OCI-LY1 (cell line): ENCODE measurements around the gene ANKRD40CL.
A peak's percentile ranks its signal among the peaks of the same experiment; 100 is the strongest.

Source experiments
- H2AFZ ChIP-seq: fragments of 200-600 bp; sonication (generic), shearing (Covaris generic); 2 replicates; pipeline ENCODE4 v1.6.0; 2014; ENCODE audit warnings: antibody characterized with exemption, mild to moderate bottlenecking, low read length
- H3F3A ChIP-seq: fragments of 200-600 bp; sonication (generic), shearing (Covaris generic); 2 replicates; pipeline ENCODE4 v1.6.0; 2014; ENCODE audit warnings: mild to moderate bottlenecking, antibody characterized with exemption, low read length, moderate library complexity; ENCODE audit not compliant: insufficient read depth
- H3K27ac ChIP-seq: fragments of 200-600 bp; sonication (generic); 2 replicates; pipeline ENCODE4 v1.5.1; 2014; ENCODE audit warnings: low read length, mixed run types, mild to moderate bottlenecking, low read depth; ENCODE audit not compliant: poor library complexity, severe bottlenecking
- H3K27me3 ChIP-seq: fragments of 200-600 bp; sonication (generic); 2 replicates; pipeline ENCODE4 v1.6.0; 2014; ENCODE audit warnings: antibody characterized with exemption, mild to moderate bottlenecking, low read length, moderate library complexity; ENCODE audit not compliant: insufficient read depth
- H3K36me3 ChIP-seq: fragments of 200-600 bp; sonication (generic); 2 replicates; pipeline ENCODE4 v1.6.1; 2014; ENCODE audit warnings: mild to moderate bottlenecking, antibody characterized with exemption, low read length, moderate library complexity, mixed read lengths; ENCODE audit not compliant: insufficient read depth
- H3K4me1 ChIP-seq: fragments of 200-600 bp; sonication (generic); 2 replicates; pipeline ENCODE4 v1.5.1; 2014; ENCODE audit warnings: mild to moderate bottlenecking, low read length, moderate library complexity; ENCODE audit not compliant: insufficient read depth, severe bottlenecking
- H3K4me2 ChIP-seq: fragments of 200-600 bp; sonication (generic), shearing (Covaris generic); 2 replicates; pipeline ENCODE4 v1.6.1; 2014; ENCODE audit warnings: low read length
- H3K4me3 ChIP-seq: fragments of 200-600 bp; sonication (generic); 2 replicates; pipeline ENCODE4 v1.5.1; 2014; ENCODE audit warnings: low read length, low read depth, mild to moderate bottlenecking, mixed read lengths; ENCODE audit not compliant: poor library complexity, severe bottlenecking
- H3K79me2 ChIP-seq: fragments of 200-600 bp; shearing (Covaris generic); 2 replicates; pipeline ENCODE4 v1.6.1; 2016; ENCODE audit warnings: mixed run types, low read length, mixed read lengths; ENCODE audit not compliant: insufficient read depth
- H3K9ac ChIP-seq: fragments of 200-600 bp; sonication (generic), shearing (Covaris generic); 2 replicates; pipeline ENCODE4 v1.6.1; 2014; ENCODE audit warnings: mild to moderate bottlenecking, low read length, mixed read lengths
- H3K9me2 ChIP-seq: fragments of 200-600 bp; sonication (generic), shearing (Covaris generic); 2 replicates; pipeline ENCODE4 v1.6.1; 2014; ENCODE audit warnings: low read depth, mild to moderate bottlenecking, low read length, mixed read lengths
- H3K9me3 ChIP-seq: fragments of 200-600 bp; shearing (Covaris generic); 2 replicates; pipeline ENCODE4 v1.6.1; 2014; ENCODE audit warnings: low read length, mixed read lengths
- H4K20me1 ChIP-seq: fragments of 200-600 bp; sonication (generic), shearing (Covaris generic); 2 replicates; pipeline ENCODE4 v1.6.0; 2016; ENCODE audit warnings: mild to moderate bottlenecking, low read length; ENCODE audit not compliant: insufficient read depth
- CTCF ChIP-seq: fragments of 200-600 bp; sonication (generic), shearing (Covaris generic); IDR thresholded peaks from 2 replicates; pipeline ENCODE4 v1.5.1; 2017; ENCODE audit warnings: mild to moderate bottlenecking, antibody characterized with exemption, low read length, moderate library complexity, mixed read lengths
- EZH2 ChIP-seq: fragments of 200-600 bp; sonication (generic), shearing (Covaris generic); IDR thresholded peaks from 2 replicates; pipeline ENCODE4 v1.8.0; 2017; ENCODE audit warnings: borderline replicate concordance, mixed run types, mild to moderate bottlenecking, antibody characterized with exemption, low read length, moderate library complexity, mixed read lengths

Gene ANKRD40CL

GRCh38 chr17:50719144-50719923 lies 48.0 kb downstream of the ANKRD40CL start, which contains the start of gene LUC7L3:
Gene LUC7L3, plus strand, starts transcription at chr17:50719603. Its CDS starts 130 bp downstream, at chr17:50719733.
- no peaks in the 10 kb centered on the region for H3K9me3 ChIP-seq
- peaks cover 49% of the 10 kb centered on the region for H3K79me2 ChIP-seq
- no peak for TF ChIP-seq CTCF
- TF ChIP-seq EZH2, result no peak
- H3K4me2 ChIP-seq, result peak within 1 kb of the TSS; percentile 87
- H3K4me1 ChIP-seq, result peaks cover 35% of the 10 kb centered on the region
- no peaks in the 10 kb centered on the region for H3F3A ChIP-seq
- peaks cover 23% of the 10 kb centered on the region; the same call in 1 of the 2 replicates for H3K36me3 ChIP-seq
- no peaks in the 10 kb centered on the region for H3K27me3 ChIP-seq
- peak within 1 kb of the TSS; percentile 85 for H3K9ac ChIP-seq
- H4K20me1 ChIP-seq, result 0 out of 2 replicates have a peak, but pooled peaks cover 7% of the 10 kb centered on the region
- H3K4me3 ChIP-seq, result peak within 1 kb of the TSS; percentile 74
- no peaks in the 10 kb centered on the region for H3K9me2 ChIP-seq
- peak within 1 kb of the TSS; percentile 79 for H3K27ac ChIP-seq
- H2AFZ ChIP-seq, result peak within 1 kb of the TSS; percentile 1; the same call in 1 of the 2 replicates

- Histone ChIP-seq H2AFZ (no peak overlapping the region), H3K79me2 (peaks cover 10% of the 10 kb centered on the region), H3F3A (no peaks in the 10 kb centered on the region), H3K9me3 (no peaks in the 10 kb centered on the region), H3K9me2 (no peaks in the 10 kb centered on the region), H3K4me2 (no peak overlapping the region), H3K4me3 (no peak overlapping the region), H4K20me1 (no peaks in the 10 kb centered on the region), H3K36me3 (no peaks in the 10 kb centered on the region), H3K9ac (no peak overlapping the region), H3K4me1 (peaks cover 5% of the 10 kb centered on the region), H3K27me3 (no peaks in the 10 kb centered on the region), H3K27ac (no peak overlapping the region)
- TF ChIP-seq EZH2 (no peak), CTCF (no peak)
Observed at GRCh38 chr17:50715471-50715870, 51.8 kb downstream of the ANKRD40CL start.

- Histone ChIP-seq H2AFZ (no peak overlapping the region), H4K20me1 (no peaks in the 10 kb centered on the region), H3K27me3 (no peaks in the 10 kb centered on the region), H3K79me2 (peaks cover 5% of the 10 kb centered on the region; the same call in 1 of the 2 replicates), H3K9ac (no peak overlapping the region), H3K36me3 (no peaks in the 10 kb centered on the region), H3K9me3 (no peaks in the 10 kb centered on the region), H3F3A (no peaks in the 10 kb centered on the region), H3K9me2 (no peaks in the 10 kb centered on the region), H3K27ac (no peak overlapping the region), H3K4me1 (peaks cover 15% of the 10 kb centered on the region), H3K4me3 (no peak overlapping the region), H3K4me2 (no peak overlapping the region)
- TF ChIP-seq EZH2 (no peak), CTCF (no peak)
Observed at GRCh38 chr17:50712641-50713040, 54.7 kb downstream of the ANKRD40CL start.
